Caco-2 (cell line): Measurements from ENCODE around the gene CYP46A1. TPM values are rescaled to one million over a fixed set of nuclear protein-coding genes. Genes with fewer than 3 reads are reported as not detected.

Experiments
- BruUV-seq: library from RNA; stranded (reverse); fragments of 400-500 nt; replicated peaks from 2 replicates; lab custom pipeline; 2021; lab: Mats Ljungman, UMichigan
- CTCF ChIA-PET: fragments of 300-600 bp; sonication (Branson Sonifier 250); formaldehyde crosslinking; loops from one replicate; lab custom pipeline; 2022; ENCODE audit warnings: antibody characterized with exemption; lab: Charles Lee
- POLR2A ChIA-PET: fragments of 300-600 bp; sonication (Branson Sonifier 250); formaldehyde crosslinking; loops from one replicate; lab custom pipeline; 2022; ENCODE audit warnings: antibody characterized with exemption; lab: Charles Lee
- DNase-seq, 2 experiments: peaks; one replicate each; pipeline versions ENCODE4 v3.0.0 to v3.0.0-alpha.2; 2020 to 2022
- H3K27me3 ChIP-seq: replicated peaks from 2 replicates; pipeline ENCODE4 v1.6.0; 2011; ENCODE audit warnings: low read length; ENCODE audit not compliant: control insufficient read depth, insufficient read depth
- H3K36me3 ChIP-seq: 2 replicates; pipeline ENCODE4 v1.5.1; 2011; ENCODE audit warnings: low read length; ENCODE audit not compliant: control insufficient read depth, insufficient read depth
- H3K4me1 ChIP-seq: fragments of 250-450 bp; sonication (Bioruptor Pico); 2 replicates; pipeline ENCODE4 v1.5.1; 2020; ENCODE audit warnings: mild to moderate bottlenecking
- H3K4me3 ChIP-seq: 2 replicates; pipeline ENCODE4 v1.5.1; 2011; ENCODE audit warnings: low read depth, mild to moderate bottlenecking, control low read depth, low read length
- H3K9me3 ChIP-seq: fragments of 250-450 bp; sonication (Bioruptor Pico); 2 replicates; pipeline ENCODE4 v1.5.1; 2020; ENCODE audit warnings: mild to moderate bottlenecking, moderate library complexity
- H3K27ac Mint-ChIP-seq: one replicate; pipeline ENCODE4 v1.8.0; 2022; ENCODE audit warnings: mixed read lengths; ENCODE audit not compliant: unreplicated experiment
- H3K27me3 Mint-ChIP-seq: one replicate; pipeline ENCODE4 v1.8.0; 2022; ENCODE audit warnings: mixed read lengths; ENCODE audit not compliant: insufficient read depth, unreplicated experiment
- H3K36me3 Mint-ChIP-seq: one replicate; pipeline ENCODE4 v1.8.0; 2022; ENCODE audit warnings: mild to moderate bottlenecking, mixed read lengths; ENCODE audit not compliant: insufficient read depth, unreplicated experiment
- H3K4me1 Mint-ChIP-seq: one replicate; pipeline ENCODE4 v1.8.0; 2022; ENCODE audit warnings: low read depth, mixed read lengths; ENCODE audit not compliant: unreplicated experiment
- H3K4me3 Mint-ChIP-seq: one replicate; pipeline ENCODE4 v1.8.0; 2022; ENCODE audit warnings: mild to moderate bottlenecking, moderate library complexity, mixed read lengths; ENCODE audit not compliant: unreplicated experiment
- H3K9me3 Mint-ChIP-seq: one replicate; pipeline ENCODE4 v1.8.0; 2022; ENCODE audit warnings: mixed read lengths; ENCODE audit not compliant: unreplicated experiment
- CTCF ChIP-seq, 2 experiments: fragments of 200-600 bp in 1 of 2; IDR thresholded peaks; 1 replicate in 1 of 2; 2 replicates in 1 of 2; pipeline versions ENCODE4 v1.5.1 to v1.8.0; 2011 to 2022; ENCODE audit warnings: antibody characterized with exemption in 1 of 2, control low read depth in 1 of 2, inconsistent platforms in 1 of 2, low read depth in 1 of 2, low read length in 1 of 2, mild to moderate bottlenecking in 1 of 2, moderate library complexity in 1 of 2; ENCODE audit not compliant: insufficient read depth in 1 of 2, severe bottlenecking in 1 of 2, unreplicated experiment in 1 of 2
- intact Hi-C: fragments of 100-400 bp; cut with micrococcal nuclease; formaldehyde crosslinking; loops from one replicate; pipeline ENCODE4 v1.10.0; 2022; ENCODE audit not compliant: unreplicated experiment
- total RNA-seq: library from RNA; stranded (reverse); gene quantifications from 2 replicates; pipeline ENCODE4 v1.2.3, GENCODE V29; 2022

The CYP46A1 gene
- total RNA-seq, 1 experiment from 2014 or later, result 0.09 TPM

GRCh38 chr14:99728231-99728920 lies 44.3 kb downstream of the CYP46A1 start:
- intact Hi-C loops, result no loop called here
- H3K36me3 ChIP-seq, result no peaks in the 10 kb centered on the region
- Mint-ChIP-seq H3K4me1 (no peaks in the 10 kb centered on the region), H3K36me3 (peaks cover 6% of the 10 kb centered on the region), H3K4me3 (no peak overlapping the region), H3K9me3 (no peaks in the 10 kb centered on the region), H3K27ac (no peak overlapping the region), H3K27me3 (no peaks in the 10 kb centered on the region)
- POLR2A ChIA-PET, result no interaction called here
- DNase-seq, result peak in 1 of 2 experiments; percentile 21
- H3K4me1 ChIP-seq, result peaks cover 10% of the 10 kb centered on the region
- TF ChIP-seq CTCF (IDR thresholded peaks at IDR 0.05; ENCODE audit: insufficient read depth in 1 of 2, low read depth in 1 of 2, low read length in 1 of 2, severe bottlenecking in 1 of 2, unreplicated experiment in 1 of 2), result no peak
- no peak overlapping the region for H3K4me3 ChIP-seq
- no TSS peak for BruUV-seq
- H3K9me3 ChIP-seq, result no peaks in the 10 kb centered on the region
- no peaks in the 10 kb centered on the region for H3K27me3 ChIP-seq
- CTCF ChIA-PET, result no interaction called here

- ChIA-PET POLR2A (no interaction called here), CTCF (no interaction called here)
- H3K27ac Mint-ChIP-seq, result no peak overlapping the region
- peaks cover 6% of the 10 kb centered on the region for H3K36me3 Mint-ChIP-seq
- no peaks in the 10 kb centered on the region for H3K9me3 ChIP-seq
- H3K4me3 Mint-ChIP-seq, result no peak overlapping the region
- no peak for TF ChIP-seq CTCF (IDR thresholded peaks at IDR 0.05; ENCODE audit: insufficient read depth in 1 of 2, low read depth in 1 of 2, low read length in 1 of 2, severe bottlenecking in 1 of 2, unreplicated experiment in 1 of 2)
- no peaks in the 10 kb centered on the region for H3K27me3 Mint-ChIP-seq
- H3K4me1 Mint-ChIP-seq, result no peaks in the 10 kb centered on the region
- peaks cover 10% of the 10 kb centered on the region for H3K4me1 ChIP-seq
- intact Hi-C loops, result no loop called here
- no peak overlapping the region for H3K4me3 ChIP-seq
- no peaks in the 10 kb centered on the region for H3K36me3 ChIP-seq
- no peaks in the 10 kb centered on the region for H3K9me3 Mint-ChIP-seq
- BruUV-seq, result no TSS peak
- no peaks in the 10 kb centered on the region for H3K27me3 ChIP-seq
- peak in 1 of 2 experiments; percentile 29 for DNase-seq
Measured at GRCh38 chr14:99728981-99729451, 44.9 kb downstream of the CYP46A1 start.

GRCh38 chr14:99729991-99730875 lies 46.1 kb downstream of the CYP46A1 start:
- peak overlapping the region; percentile 72 for H3K4me3 Mint-ChIP-seq
- TF ChIP-seq CTCF (IDR thresholded peaks at IDR 0.05; ENCODE audit: insufficient read depth in 1 of 2, low read depth in 1 of 2, low read length in 1 of 2, severe bottlenecking in 1 of 2, unreplicated experiment in 1 of 2), result peak; percentile 78 to 92
- BruUV-seq, result no TSS peak
- peak overlapping the region; percentile 63 for H3K4me3 ChIP-seq
- H3K9me3 ChIP-seq, result no peaks in the 10 kb centered on the region
- H3K36me3 ChIP-seq, result no peaks in the 10 kb centered on the region
- no peaks in the 10 kb centered on the region for H3K9me3 Mint-ChIP-seq
- POLR2A ChIA-PET, result interaction anchor here (0.6 to 1.2 kb wide), 5 partner anchors 46 to 261 kb away, joined by 3 to 8 read pairs (median 3); partner anchors contain the start of genes CYP46A1, EML1 and SETD3
- DNase-seq, result peak; percentile 92 to 94
- intact Hi-C loops, result loop anchor here (1.0 to 5.0 kb wide), 5 partner anchors 54 to 208 kb away; partner anchors contain the start of gene EML1
- peak overlapping the region; percentile 53 for H3K27ac Mint-ChIP-seq
- peaks cover 6% of the 10 kb centered on the region for H3K36me3 Mint-ChIP-seq
- H3K27me3 ChIP-seq, result no peaks in the 10 kb centered on the region
- CTCF ChIA-PET, result interaction anchor here (0.5 to 1.8 kb wide), 14 partner anchors 22 to 684 kb away, joined by 3 to 15 read pairs (median 4); partner anchors contain the start of genes CYP46A1 and EML1
- no peaks in the 10 kb centered on the region for H3K4me1 Mint-ChIP-seq
- peaks cover 10% of the 10 kb centered on the region for H3K4me1 ChIP-seq
- H3K27me3 Mint-ChIP-seq, result no peaks in the 10 kb centered on the region
